ENCODE data around the gene FBXO31. TPM values are rescaled to one million over a fixed set of nuclear protein-coding genes. Genes with fewer than 3 reads are reported as not detected.
"Not testable (repeated sequence)": the region's sequence is repeated elsewhere in the genome, so short reads cannot be mapped to it uniquely, and the experiment has no call there.

The FBXO31 gene
- polyA plus RNA-seq, 6 donors from 2014 or later: 7.5 to 23.9 (median 15.1) TPM

DNA sequence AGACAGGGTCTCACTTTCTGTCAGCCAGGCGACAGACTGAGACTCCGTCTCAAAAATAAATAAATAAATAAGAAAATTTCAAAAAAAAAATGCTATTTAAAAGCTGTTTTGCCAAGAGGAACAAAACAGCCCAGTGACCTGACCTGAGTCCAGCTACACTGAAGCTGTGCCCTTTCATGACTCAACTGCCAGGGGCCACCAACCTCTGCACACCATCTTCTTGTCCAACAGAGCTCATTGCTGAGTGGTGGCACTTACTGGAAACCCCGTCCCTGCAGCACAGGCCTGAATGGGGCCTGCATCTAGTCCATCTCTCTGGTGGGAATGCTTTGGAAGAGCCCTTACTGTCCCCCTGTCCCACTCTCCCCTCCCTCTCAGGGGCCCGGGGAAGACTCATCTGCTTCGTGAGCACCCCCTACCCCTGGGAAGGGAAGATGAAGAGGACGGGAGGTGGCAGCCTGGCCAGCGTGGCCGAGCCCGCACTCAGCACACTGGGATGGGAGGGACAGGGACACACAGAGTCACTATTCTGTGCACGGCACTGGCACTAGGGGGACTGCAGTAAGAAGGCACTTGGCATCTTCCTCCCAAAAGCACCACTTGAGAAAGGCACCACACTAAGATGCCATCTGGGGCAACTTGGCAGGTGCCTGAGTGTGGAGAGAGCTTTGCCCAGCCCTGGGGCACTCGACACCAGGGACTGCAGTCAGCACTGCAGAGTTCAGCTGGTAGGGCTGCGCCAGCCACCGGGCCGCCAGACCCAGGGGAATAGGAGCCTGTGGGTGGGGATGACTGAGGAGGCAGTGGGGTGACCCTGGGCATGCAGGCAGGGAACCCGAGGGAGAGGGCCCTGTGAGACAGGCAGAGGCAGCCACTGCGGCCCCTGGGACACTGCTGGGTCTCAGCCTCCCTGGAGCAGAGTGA, 13.5 kb downstream of the FBXO31 start:
- H3K4me1 Mint-ChIP-seq: peaks cover 30 to 42% (median 30%) of the 10 kb centered on the region in 3 donors
- peaks cover 0 to 11% of the 10 kb centered on the region in 2 donors for H3K36me3 Mint-ChIP-seq
- H3K9me3 Mint-ChIP-seq: no peaks in the 10 kb centered on the region
- H3K27ac Mint-ChIP-seq: peak overlapping the region in 1 of 6 donors; percentile 10
- DNase-seq: no peak
- ATAC-seq (ENCODE audit: low read depth in 2 of 2): no peak
- no peaks in the 10 kb centered on the region for H3K27me3 Mint-ChIP-seq
- peak overlapping the region in 1 of 8 donors; percentile 35 for H3K4me3 Mint-ChIP-seq

GRCh38 chr16:87369117-87369765, 14.3 kb downstream of the FBXO31 start:
- H3K27me3 Mint-ChIP-seq: no peaks in the 10 kb centered on the region
- H3K27ac Mint-ChIP-seq: no peak overlapping the region
- ATAC-seq (ENCODE audit: low read depth in 2 of 2) (no peak), DNase-seq (no peak)
- no peaks in the 10 kb centered on the region for H3K9me3 Mint-ChIP-seq
- H3K4me3 Mint-ChIP-seq: peak overlapping the region in 2 of 8 donors; percentile 2 to 73
- H3K36me3 Mint-ChIP-seq: peaks cover 0 to 15% of the 10 kb centered on the region in 2 donors
- peaks cover 32 to 46% (median 35%) of the 10 kb centered on the region in 3 donors for H3K4me1 Mint-ChIP-seq

- Mint-ChIP-seq H3K36me3 (peaks cover 0 to 19% of the 10 kb centered on the region in 2 donors), H3K27me3 (no peaks in the 10 kb centered on the region), H3K9me3 (no peaks in the 10 kb centered on the region), H3K4me1 (peaks cover 31 to 51% (median 33%) of the 10 kb centered on the region in 3 donors), H3K4me3 (peak overlapping the region in 3 of 8 donors; percentile 32 to 71 (median 65)), H3K27ac (peak overlapping the region in 4 of 6 donors; percentile 7 to 62 (median 15))
- ATAC-seq (ENCODE audit: low read depth in 2 of 2) (peak in 1 of 2 donors; percentile 87), DNase-seq (peak; percentile 46)
Observed at GRCh38 chr16:87368029-87368770, 15.4 kb downstream of the FBXO31 start.

DNA sequence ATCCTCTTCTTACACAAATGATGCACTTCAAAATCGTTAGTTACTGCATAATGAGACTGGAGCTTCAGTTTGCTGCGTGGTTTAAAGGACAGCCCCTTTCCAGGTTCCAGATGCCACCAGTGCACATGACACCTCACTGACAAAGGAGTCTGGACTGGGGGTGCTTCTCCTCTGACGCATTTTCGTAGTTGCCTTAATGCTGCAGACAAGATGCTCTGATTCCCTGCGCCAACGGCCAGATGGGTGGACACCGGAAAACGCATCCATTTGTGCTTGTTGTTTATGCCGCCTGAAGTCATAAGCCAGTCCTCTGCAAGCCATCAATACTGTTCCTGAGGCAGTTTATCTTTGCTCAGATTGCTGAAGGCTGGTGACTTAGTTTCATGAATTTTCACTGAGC, 16.0 kb downstream of the FBXO31 start:
- H3K36me3 Mint-ChIP-seq: peaks cover 0 to 19% of the 10 kb centered on the region in 2 donors
- H3K27ac Mint-ChIP-seq: peak overlapping the region in 1 of 6 donors; percentile 85
- no peak for DNase-seq
- H3K4me1 Mint-ChIP-seq: peaks cover 31 to 51% (median 33%) of the 10 kb centered on the region in 3 donors
- no peak for ATAC-seq (ENCODE audit: low read depth in 2 of 2)
- H3K9me3 Mint-ChIP-seq: no peaks in the 10 kb centered on the region
- no peaks in the 10 kb centered on the region for H3K27me3 Mint-ChIP-seq
- no peak overlapping the region for H3K4me3 Mint-ChIP-seq

- DNase-seq (no peak), ATAC-seq (ENCODE audit: low read depth in 2 of 2) (no peak)
- Mint-ChIP-seq H3K36me3 (peaks cover 0 to 19% of the 10 kb centered on the region in 2 donors), H3K4me1 (peaks cover 31 to 51% (median 33%) of the 10 kb centered on the region in 3 donors), H3K27me3 (no peaks in the 10 kb centered on the region), H3K9me3 (no peaks in the 10 kb centered on the region), H3K4me3 (no peak overlapping the region), H3K27ac (peak overlapping the region in 1 of 6 donors; percentile 32)
Observed at GRCh38 chr16:87366930-87367329, 16.6 kb downstream of the FBXO31 start.

GRCh38 chr16:87366288-87366687, 17.3 kb downstream of the FBXO31 start:
- Mint-ChIP-seq H3K4me3 (peak overlapping the region in 1 of 8 donors; percentile 68), H3K27me3 (no peaks in the 10 kb centered on the region), H3K36me3 (peaks cover 0 to 19% of the 10 kb centered on the region in 2 donors), H3K9me3 (no peaks in the 10 kb centered on the region), H3K4me1 (peaks cover 29 to 51% (median 30%) of the 10 kb centered on the region in 3 donors), H3K27ac (peak overlapping the region in 1 of 6 donors; percentile 32)
- DNase-seq: no peak
- no peak for ATAC-seq (ENCODE audit: low read depth in 2 of 2)

DNA sequence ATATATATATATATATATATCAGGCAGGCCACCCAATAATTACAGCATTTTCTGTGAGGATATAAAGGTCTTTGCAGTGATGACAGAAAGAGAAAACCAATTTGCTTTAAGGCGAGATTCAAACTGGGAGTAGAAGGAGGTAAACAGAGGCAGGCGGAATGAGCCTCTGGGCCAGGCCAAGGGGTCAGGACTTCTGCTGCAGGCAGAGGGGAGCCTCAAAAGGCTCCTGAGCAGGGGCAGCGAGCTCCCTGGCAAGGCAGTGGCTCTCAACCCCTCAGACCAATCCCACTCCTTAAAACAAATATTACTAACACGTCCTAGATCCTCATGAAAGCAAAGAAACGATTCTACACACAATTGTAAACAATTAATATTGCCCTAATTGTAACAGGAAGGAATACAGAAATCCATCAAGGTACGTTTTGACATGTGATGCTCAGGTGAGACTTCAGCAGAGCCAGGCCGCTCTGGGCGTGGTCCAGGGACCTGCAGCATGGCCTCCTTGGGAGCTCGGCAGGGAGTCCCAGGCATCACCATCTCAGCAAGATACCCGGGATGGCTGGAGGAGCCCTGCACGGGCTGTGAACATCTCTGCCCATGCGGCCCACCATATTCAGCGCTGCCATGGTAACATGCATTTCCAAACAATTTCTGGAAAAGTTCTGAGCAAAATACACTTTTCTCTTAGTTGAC, 18.4 kb downstream of the FBXO31 start:
- no peak overlapping the region for H3K4me3 Mint-ChIP-seq
- DNase-seq (no peak), ATAC-seq (ENCODE audit: low read depth in 2 of 2) (no peak)
- H3K27ac Mint-ChIP-seq: peak overlapping the region in 1 of 6 donors; percentile 65
- H3K4me1 Mint-ChIP-seq: peaks cover 27 to 47% (median 28%) of the 10 kb centered on the region in 3 donors
- H3K27me3 Mint-ChIP-seq: no peaks in the 10 kb centered on the region
- H3K9me3 Mint-ChIP-seq: no peaks in the 10 kb centered on the region
- H3K36me3 Mint-ChIP-seq: peaks cover 0 to 22% of the 10 kb centered on the region in 2 donors

DNA sequence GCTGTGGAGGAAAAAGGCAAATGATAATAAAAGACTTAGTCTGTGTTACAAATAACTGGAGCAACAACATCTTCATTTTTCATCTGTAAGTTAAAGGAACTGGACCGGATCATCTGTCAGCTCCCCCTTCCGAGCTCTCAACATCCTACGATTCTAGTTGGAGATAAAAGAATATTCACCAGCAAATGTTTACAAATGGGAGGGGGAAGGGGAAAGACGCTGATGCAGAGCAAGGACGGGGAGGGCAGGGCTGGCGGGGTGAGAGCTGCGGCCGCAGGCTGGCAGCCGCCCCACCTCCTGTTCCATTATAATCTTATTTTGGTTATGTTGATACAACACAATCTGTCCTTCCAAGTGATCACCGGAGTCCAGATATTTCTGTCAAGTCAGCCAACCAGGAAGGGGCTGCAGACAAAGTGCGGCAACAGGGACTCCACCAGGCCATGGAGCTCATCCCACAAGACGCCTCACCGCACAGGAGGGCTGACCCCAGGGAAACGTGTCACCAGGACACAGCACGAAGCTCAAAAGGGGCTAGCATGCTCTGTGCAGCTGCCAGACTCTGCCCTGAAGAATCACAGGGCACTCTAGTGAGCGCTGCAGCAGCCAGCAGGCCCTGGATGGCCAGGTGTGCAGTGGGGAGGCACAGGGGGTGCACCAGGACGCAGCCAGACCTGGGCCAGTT, 19.7 kb downstream of the FBXO31 start:
- Mint-ChIP-seq H3K36me3 (peaks cover 8 to 30% of the 10 kb centered on the region in 2 donors), H3K27ac (peak overlapping the region in 3 of 6 donors; percentile 39 to 95 (median 74)), H3K27me3 (no peaks in the 10 kb centered on the region), H3K4me3 (no peak overlapping the region), H3K9me3 (no peaks in the 10 kb centered on the region), H3K4me1 (peaks cover 21 to 37% (median 23%) of the 10 kb centered on the region in 3 donors)
- DNase-seq (no peak), ATAC-seq (ENCODE audit: low read depth in 2 of 2) (no peak)

DNA sequence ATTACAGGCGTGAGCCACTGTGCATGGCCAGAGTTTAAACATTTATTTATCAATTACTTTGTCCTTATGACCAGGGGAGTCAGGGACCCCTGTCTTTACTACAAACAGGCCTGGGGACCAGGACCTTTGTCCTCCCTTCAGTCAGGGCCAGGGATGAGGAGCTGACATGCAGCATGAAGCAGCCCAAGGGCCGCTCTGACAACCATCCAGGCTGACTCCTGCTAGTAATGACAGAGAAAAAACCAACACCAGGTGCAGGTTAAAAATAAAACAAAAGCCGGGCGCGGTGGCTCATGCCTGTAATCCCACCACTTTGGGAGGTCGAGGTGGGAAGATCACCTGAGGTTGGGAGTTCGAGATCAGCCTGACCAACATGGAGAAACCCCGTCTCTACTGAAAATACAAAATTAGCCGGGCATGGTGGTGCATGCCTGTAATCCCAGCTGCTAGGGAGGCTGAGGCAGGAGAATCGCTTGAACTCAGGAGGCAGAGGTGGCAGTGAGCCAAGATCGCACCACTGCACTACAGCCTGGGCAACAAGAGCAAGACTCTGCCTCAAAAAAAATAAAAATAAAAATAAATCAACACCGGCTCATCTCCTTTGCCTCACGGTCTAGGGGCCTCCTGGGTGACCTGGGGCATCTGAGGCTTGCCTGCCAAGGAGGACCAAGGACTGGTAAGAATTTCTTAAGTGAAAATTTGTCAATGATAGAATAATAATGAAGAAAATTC, 20.6 kb downstream of the FBXO31 start:
- H3K27ac Mint-ChIP-seq; H3K27me3 Mint-ChIP-seq; ATAC-seq (ENCODE audit: low read depth in 2 of 2); DNase-seq; H3K9me3 Mint-ChIP-seq; H3K4me3 Mint-ChIP-seq: not testable (repeated sequence)
- Mint-ChIP-seq H3K36me3 (peaks cover 8 to 34% of the 10 kb centered on the region in 2 donors), H3K4me1 (peaks cover 12 to 28% (median 23%) of the 10 kb centered on the region in 3 donors)

- no peaks in the 10 kb centered on the region for H3K9me3 Mint-ChIP-seq
- no peak for ATAC-seq (ENCODE audit: low read depth in 2 of 2)
- H3K4me1 Mint-ChIP-seq: peaks cover 10 to 19% (median 16%) of the 10 kb centered on the region in 3 donors
- DNase-seq: no peak
- H3K27me3 Mint-ChIP-seq: no peaks in the 10 kb centered on the region
- peaks cover 8 to 35% of the 10 kb centered on the region in 2 donors for H3K36me3 Mint-ChIP-seq
- no peak overlapping the region for H3K27ac Mint-ChIP-seq
- no peak overlapping the region for H3K4me3 Mint-ChIP-seq
Observed at GRCh38 chr16:87361916-87362619, 21.5 kb downstream of the FBXO31 start.

DNA sequence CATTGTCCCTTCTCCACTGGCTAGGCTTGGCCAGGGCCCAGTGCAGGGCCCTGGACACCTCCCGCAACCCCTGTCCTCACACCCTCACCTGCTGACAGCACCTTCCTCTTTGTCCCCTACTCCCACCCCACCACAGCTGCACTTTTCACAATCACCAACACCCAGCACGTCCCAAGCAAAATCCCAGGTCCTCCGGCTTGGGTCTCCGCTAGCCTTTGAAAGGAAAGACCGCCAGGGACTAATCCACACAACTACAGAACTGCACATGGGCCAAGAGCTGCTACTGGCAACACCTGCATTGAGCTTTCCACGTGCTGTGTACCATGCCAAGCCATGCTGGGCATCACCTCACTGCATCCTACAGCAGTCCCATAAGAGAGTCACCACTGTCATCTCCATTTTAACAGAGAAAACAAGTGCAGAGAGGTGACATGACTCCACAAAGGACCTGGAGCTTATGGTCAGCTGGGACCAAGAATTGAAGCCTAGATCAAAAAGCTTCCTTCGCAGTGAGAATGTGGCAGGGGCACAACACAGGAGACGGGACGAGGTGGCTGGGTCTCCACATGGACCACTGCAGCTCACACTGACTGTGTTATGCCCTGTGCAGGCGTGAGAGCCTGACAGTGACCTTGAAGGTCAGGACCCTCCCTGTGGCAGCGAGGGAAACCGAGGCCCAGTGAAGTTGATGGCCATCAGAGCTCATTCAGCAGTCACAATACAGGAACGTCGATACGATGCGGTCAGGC, 22.5 kb downstream of the FBXO31 start:
- Mint-ChIP-seq H3K27me3 (no peaks in the 10 kb centered on the region), H3K27ac (no peak overlapping the region), H3K36me3 (peaks cover 8 to 30% of the 10 kb centered on the region in 2 donors), H3K4me1 (peaks cover 8 to 11% (median 9%) of the 10 kb centered on the region in 3 donors), H3K9me3 (no peaks in the 10 kb centered on the region), H3K4me3 (no peak overlapping the region)
- DNase-seq (no peak), ATAC-seq (ENCODE audit: low read depth in 2 of 2) (no peak)
